ENCODE results near the gene GLTP. TPM values are rescaled to one million over a fixed set of nuclear protein-coding genes. Genes with fewer than 3 reads are reported as not detected.

The GLTP gene
- total RNA-seq, 3 donors from 2014 or later (not counting 1 experiment from before 2014, with no cell fraction given), result 48.6 to 52.8 (median 49.2) TPM

DNA sequence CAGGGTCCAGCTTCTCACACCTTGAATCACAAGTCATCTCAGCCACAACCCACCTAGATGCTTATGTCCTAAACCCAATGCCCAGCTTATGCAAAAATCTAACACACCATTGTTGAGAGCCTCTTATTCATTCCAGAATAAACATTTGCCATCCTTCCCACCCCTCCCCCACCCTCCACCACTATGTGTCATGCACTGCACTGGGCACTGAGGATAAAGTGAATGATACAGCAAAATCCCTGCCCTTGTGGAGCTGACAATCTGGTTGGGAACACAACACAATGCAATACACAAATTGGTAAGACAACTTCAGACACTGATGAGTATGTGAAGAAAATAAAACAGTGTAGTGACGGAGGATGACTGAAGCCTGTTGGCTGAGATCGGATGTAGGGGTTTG is 1.4 kb upstream of the GLTP start:
- TF ChIP-seq CTCF (IDR thresholded peaks at IDR 0.05), result no peak
- Histone ChIP-seq H3K27ac (ENCODE audit: low read length) (no peak overlapping the region), H3K36me3 (ENCODE audit: control insufficient read depth, insufficient read depth, low read length) (no peaks in the 10 kb centered on the region), H3K4me3 (ENCODE audit: low read length) (no peak overlapping the region), H3K9me3 (ENCODE audit: control insufficient read depth, insufficient read depth, low read length) (no peaks in the 10 kb centered on the region), H3K4me1 (ENCODE audit: control insufficient read depth, insufficient read depth, low read length) (peaks cover 33% of the 10 kb centered on the region), H3K27me3 (ENCODE audit: control insufficient read depth, insufficient read depth, low read length) (no peaks in the 10 kb centered on the region)
- Mint-ChIP-seq H3K27me3 (ENCODE audit: low read depth in 2 of 2) (no peaks in the 10 kb centered on the region), H3K36me3 (no peaks in the 10 kb centered on the region), H3K27ac (no peak overlapping the region), H3K4me3 (peak overlapping the region; percentile 65), H3K4me1 (peaks cover 42 to 44% of the 10 kb centered on the region in 2 donors), H3K9me3 (no peaks in the 10 kb centered on the region)
- no peak for DNase-seq
- WGBS (ENCODE audit: insufficient coverage), result 100% methylated on average over 2 of the region's 2 CpGs
- no peak for ATAC-seq
- intact Hi-C loops (cut with micrococcal nuclease), result loop anchor here (2.0 to 10.0 kb wide), 3 partner anchors 19 to 1553 kb away; partner anchors contain the start of genes ANKRD13A, GIT2 and TCHP

GRCh38 chr12:109880938-109881337 is 597 bp upstream of the GLTP start:
- intact Hi-C loops (cut with micrococcal nuclease), result loop anchor here (1.0 to 10.0 kb wide), 5 partner anchors 20 to 1554 kb away; partner anchors contain the start of genes ANKRD13A, GIT2 and TCHP
- ATAC-seq (no peak), DNase-seq (no peak)
- Histone ChIP-seq H3K27ac (ENCODE audit: low read length) (peak overlapping the region; percentile 67), H3K9me3 (ENCODE audit: control insufficient read depth, insufficient read depth, low read length) (no peaks in the 10 kb centered on the region), H3K27me3 (ENCODE audit: control insufficient read depth, insufficient read depth, low read length) (no peaks in the 10 kb centered on the region), H3K4me3 (ENCODE audit: low read length) (peak overlapping the region; percentile 45), H3K36me3 (ENCODE audit: control insufficient read depth, insufficient read depth, low read length) (no peaks in the 10 kb centered on the region), H3K4me1 (ENCODE audit: control insufficient read depth, insufficient read depth, low read length) (peaks cover 36% of the 10 kb centered on the region)
- 14% methylated on average over 9 of the region's 9 CpGs for WGBS (ENCODE audit: insufficient coverage)
- Mint-ChIP-seq H3K36me3 (no peaks in the 10 kb centered on the region), H3K4me3 (peak overlapping the region; percentile 65), H3K4me1 (peaks cover 42 to 49% of the 10 kb centered on the region in 2 donors), H3K9me3 (no peaks in the 10 kb centered on the region), H3K27ac (peak overlapping the region; percentile 80 to 97), H3K27me3 (ENCODE audit: low read depth in 2 of 2) (no peaks in the 10 kb centered on the region)
- no peak for TF ChIP-seq CTCF (IDR thresholded peaks at IDR 0.05)

DNA sequence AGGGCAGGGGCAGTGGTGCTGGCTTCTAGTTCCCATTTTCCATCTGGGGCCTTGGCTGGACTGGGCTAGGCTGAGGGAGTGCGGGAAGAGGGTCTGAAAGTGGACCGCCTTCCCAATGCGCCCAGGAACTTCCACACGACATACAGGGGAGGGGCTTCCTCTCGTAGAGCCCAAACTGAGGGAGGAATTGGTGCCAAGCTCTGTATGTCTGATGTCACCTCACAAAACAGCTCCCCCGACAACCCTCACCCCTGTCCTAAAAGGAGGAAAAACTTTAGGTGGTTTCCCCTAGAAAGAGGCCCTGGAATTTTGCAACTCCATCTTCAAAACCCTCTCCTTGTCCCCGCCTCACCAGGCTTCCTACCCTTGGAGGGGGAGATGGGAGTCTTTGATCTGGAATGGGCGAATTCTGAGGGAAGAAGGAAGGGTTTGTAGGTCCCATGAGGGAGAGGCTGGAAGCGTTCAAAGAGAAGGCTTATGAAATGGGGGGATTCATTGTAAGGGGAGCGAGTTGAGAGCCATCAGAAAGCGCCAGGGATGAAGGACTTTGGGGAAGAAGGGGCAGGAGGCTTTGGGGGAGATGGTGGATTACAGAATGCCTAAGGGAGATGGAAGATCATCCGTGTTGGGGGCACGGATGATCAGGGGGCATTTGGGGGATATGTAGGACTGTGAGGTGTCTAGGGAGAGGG is 844 bp downstream of the GLTP start:
- intact Hi-C loops (cut with micrococcal nuclease), result loop anchor here (1.0 to 10.0 kb wide), 5 partner anchors 21 to 1555 kb away; partner anchors contain the start of genes ANKRD13A, GIT2 and TCHP
- no peaks in the 10 kb centered on the region for H3K27me3 Mint-ChIP-seq (ENCODE audit: low read depth in 2 of 2)
- no peaks in the 10 kb centered on the region for H3K9me3 ChIP-seq (ENCODE audit: control insufficient read depth, insufficient read depth, low read length)
- H3K27ac Mint-ChIP-seq, result peak overlapping the region; percentile 80 to 97
- peak overlapping the region; percentile 96 for H3K4me3 ChIP-seq (ENCODE audit: low read length)
- no peak for TF ChIP-seq CTCF (IDR thresholded peaks at IDR 0.05)
- H3K4me3 Mint-ChIP-seq, result peak overlapping the region; percentile 95
- H3K4me1 Mint-ChIP-seq, result peaks cover 56 to 62% of the 10 kb centered on the region in 2 donors
- H3K9me3 Mint-ChIP-seq, result no peaks in the 10 kb centered on the region
- H3K36me3 Mint-ChIP-seq, result no peaks in the 10 kb centered on the region
- DNase-seq (peak in 1 of 2 donors; percentile 44), ATAC-seq (no peak)
- peak overlapping the region; percentile 95 for H3K27ac ChIP-seq (ENCODE audit: low read length)
- peaks cover 42% of the 10 kb centered on the region for H3K4me1 ChIP-seq (ENCODE audit: control insufficient read depth, insufficient read depth, low read length)
- no peaks in the 10 kb centered on the region for H3K36me3 ChIP-seq (ENCODE audit: control insufficient read depth, insufficient read depth, low read length)
- H3K27me3 ChIP-seq (ENCODE audit: control insufficient read depth, insufficient read depth, low read length), result no peaks in the 10 kb centered on the region
- WGBS (ENCODE audit: insufficient coverage), result 15% methylated on average over 11 of the region's 13 CpGs

Data from natural killer cell (primary cell).